ENCODE results near the gene SRRM2. TPM values are rescaled to one million over a fixed set of nuclear protein-coding genes. Genes with fewer than 3 reads are reported as not detected.

Gene SRRM2
- total RNA-seq, 2 donors from 2014 or later: 843 to 876 TPM

DNA sequence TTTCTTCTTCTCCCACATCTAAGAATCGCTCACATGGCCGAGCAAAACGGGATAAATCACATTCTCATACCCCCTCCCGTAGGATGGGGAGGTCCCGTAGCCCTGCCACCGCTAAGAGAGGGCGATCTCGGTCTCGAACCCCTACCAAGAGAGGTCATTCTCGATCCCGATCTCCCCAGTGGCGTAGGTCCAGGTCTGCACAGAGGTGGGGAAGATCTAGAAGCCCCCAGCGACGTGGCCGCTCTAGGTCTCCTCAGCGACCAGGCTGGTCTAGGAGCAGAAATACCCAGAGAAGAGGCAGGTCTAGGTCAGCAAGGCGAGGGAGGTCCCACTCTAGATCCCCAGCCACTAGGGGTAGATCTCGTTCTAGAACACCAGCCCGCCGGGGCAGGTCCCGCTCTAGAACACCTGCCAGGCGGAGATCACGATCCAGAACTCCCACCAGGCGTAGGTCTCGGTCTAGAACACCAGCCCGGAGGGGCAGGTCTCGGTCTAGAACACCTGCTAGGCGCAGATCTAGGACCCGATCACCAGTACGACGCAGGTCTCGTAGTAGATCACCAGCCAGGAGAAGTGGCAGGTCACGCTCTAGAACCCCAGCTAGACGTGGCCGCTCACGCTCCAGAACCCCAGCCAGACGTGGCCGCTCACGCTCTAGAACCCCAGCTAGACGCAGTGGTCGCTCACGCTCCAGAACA lies 9.6 kb downstream of the SRRM2 start:
- no peaks in the 10 kb centered on the region for H3K27me3 ChIP-seq (ENCODE audit: control insufficient read depth, insufficient read depth, low read length, poor library complexity, severe bottlenecking)
- no peak overlapping the region for H3K4me3 ChIP-seq (ENCODE audit: low read length)
- no peaks in the 10 kb centered on the region for H3K27me3 Mint-ChIP-seq (ENCODE audit: insufficient read depth)
- H3K36me3 ChIP-seq (ENCODE audit: control insufficient read depth, insufficient read depth, low read length): peaks cover 100% of the 10 kb centered on the region
- H3K4me3 Mint-ChIP-seq: no peak overlapping the region
- peaks cover 100% of the 10 kb centered on the region for H3K36me3 Mint-ChIP-seq (ENCODE audit: low read depth)
- no peak overlapping the region for H3K27ac Mint-ChIP-seq
- peaks cover 51% of the 10 kb centered on the region for H3K9me3 ChIP-seq (ENCODE audit: control insufficient read depth, low read length)
- no peak overlapping the region for H3K27ac ChIP-seq (ENCODE audit: low read depth, low read length)
- 96 to 97% methylated on average over 34 to 42 of the region's 42 CpGs for WGBS, 2 experiments (ENCODE audit: insufficient coverage in 1 of 2, insufficient read length in 1 of 2)
- TF ChIP-seq CTCF (conservative IDR thresholded peaks at IDR 0.05): no peak
- H3K9ac ChIP-seq (ENCODE audit: extremely low read depth, low read length, poor library complexity, severe bottlenecking): no peak overlapping the region
- peaks cover 26% of the 10 kb centered on the region for H3K9me3 Mint-ChIP-seq
- no peaks in the 10 kb centered on the region for H3K4me1 Mint-ChIP-seq
- no peak for DNase-seq
- peaks cover under 1% of the 10 kb centered on the region for H3K4me1 ChIP-seq (ENCODE audit: control insufficient read depth, insufficient read depth, low read length)

DNA sequence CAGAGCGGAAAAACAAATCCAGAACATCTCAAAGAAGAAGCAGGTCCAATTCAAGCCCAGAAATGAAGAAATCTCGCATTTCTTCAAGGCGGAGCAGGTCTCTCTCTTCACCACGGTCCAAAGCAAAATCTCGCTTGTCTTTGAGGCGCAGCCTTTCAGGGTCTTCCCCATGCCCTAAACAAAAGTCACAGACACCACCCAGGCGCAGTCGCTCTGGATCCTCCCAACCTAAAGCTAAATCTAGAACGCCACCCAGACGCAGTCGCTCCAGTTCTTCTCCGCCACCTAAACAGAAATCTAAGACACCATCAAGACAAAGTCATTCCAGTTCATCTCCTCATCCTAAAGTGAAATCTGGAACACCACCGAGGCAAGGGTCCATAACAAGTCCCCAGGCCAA lies 10.3 kb downstream of the SRRM2 start:
- Histone ChIP-seq H3K27ac (ENCODE audit: low read depth, low read length) (no peak overlapping the region), H3K4me1 (ENCODE audit: control insufficient read depth, insufficient read depth, low read length) (peaks cover 3% of the 10 kb centered on the region), H3K36me3 (ENCODE audit: control insufficient read depth, insufficient read depth, low read length) (peaks cover 100% of the 10 kb centered on the region), H3K4me3 (ENCODE audit: low read length) (no peak overlapping the region), H3K27me3 (ENCODE audit: control insufficient read depth, insufficient read depth, low read length, poor library complexity, severe bottlenecking) (no peaks in the 10 kb centered on the region), H3K9ac (ENCODE audit: extremely low read depth, low read length, poor library complexity, severe bottlenecking) (no peak overlapping the region), H3K9me3 (ENCODE audit: control insufficient read depth, low read length) (peaks cover 51% of the 10 kb centered on the region)
- no peak overlapping the region for H3K27ac Mint-ChIP-seq
- H3K36me3 Mint-ChIP-seq (ENCODE audit: low read depth): peaks cover 100% of the 10 kb centered on the region
- peaks cover 26% of the 10 kb centered on the region for H3K9me3 Mint-ChIP-seq
- no peaks in the 10 kb centered on the region for H3K27me3 Mint-ChIP-seq (ENCODE audit: insufficient read depth)
- no peak overlapping the region for H3K4me3 Mint-ChIP-seq
- 95 to 98% methylated on average over 13 of the region's 13 CpGs for WGBS, 2 experiments (ENCODE audit: insufficient coverage in 1 of 2, insufficient read length in 1 of 2)
- no peaks in the 10 kb centered on the region for H3K4me1 Mint-ChIP-seq
- TF ChIP-seq CTCF (conservative IDR thresholded peaks at IDR 0.05): no peak
- no peak for DNase-seq

- H3K27me3 Mint-ChIP-seq (ENCODE audit: insufficient read depth): no peaks in the 10 kb centered on the region
- H3K9me3 Mint-ChIP-seq: peaks cover 26% of the 10 kb centered on the region
- 94 to 98% methylated on average over 6 of the region's 6 CpGs for WGBS, 2 experiments (ENCODE audit: insufficient coverage in 1 of 2, insufficient read length in 1 of 2)
Measured at GRCh38 chr16:2763173-2763572, 10.7 kb downstream of the SRRM2 start.

More at GRCh38 chr16:2763173-2763572, 10.7 kb downstream of the SRRM2 start:
- no peak overlapping the region for H3K9ac ChIP-seq (ENCODE audit: extremely low read depth, low read length, poor library complexity, severe bottlenecking)
- no peak for DNase-seq
- H3K4me3 ChIP-seq (ENCODE audit: low read length): no peak overlapping the region
- Mint-ChIP-seq H3K4me1 (no peaks in the 10 kb centered on the region), H3K36me3 (ENCODE audit: low read depth) (peaks cover 100% of the 10 kb centered on the region), H3K4me3 (no peak overlapping the region), H3K27ac (no peak overlapping the region)
- peaks cover 51% of the 10 kb centered on the region for H3K9me3 ChIP-seq (ENCODE audit: control insufficient read depth, low read length)
- peaks cover 3% of the 10 kb centered on the region for H3K4me1 ChIP-seq (ENCODE audit: control insufficient read depth, insufficient read depth, low read length)
- no peak overlapping the region for H3K27ac ChIP-seq (ENCODE audit: low read depth, low read length)
- no peaks in the 10 kb centered on the region for H3K27me3 ChIP-seq (ENCODE audit: control insufficient read depth, insufficient read depth, low read length, poor library complexity, severe bottlenecking)
- no peak for TF ChIP-seq CTCF (conservative IDR thresholded peaks at IDR 0.05)
- H3K36me3 ChIP-seq (ENCODE audit: control insufficient read depth, insufficient read depth, low read length): peaks cover 100% of the 10 kb centered on the region

Data from endodermal cell (in vitro differentiated cells).